Spleen (tissue), 11 donors: Measurements from ENCODE around the gene MCRIP1. TPM values are rescaled to one million over a fixed set of nuclear protein-coding genes. Genes with fewer than 3 reads are reported as not detected.

ENCODE experiments used
- DNase-seq: peaks from one replicate; pipeline ENCODE4 v3.0.0-alpha.2; 2020
- H3K27ac ChIP-seq, 8 donors: fragments of 200-600 bp; sonication (generic) in 7 of 8; 1 replicate in 4 of 8; 2 replicates in 4 of 8; pipeline versions ENCODE4 v1.5.0 to v1.8.0; 2016 to 2021; ENCODE audit warnings: inconsistent platforms in 4 of 8, mild to moderate bottlenecking in 4 of 8, moderate library complexity in 1 of 8
- H3K27me3 ChIP-seq, 7 donors: fragments of 200-600 bp; sonication (generic) in 6 of 7; replicated peaks in 1 of 7; 1 replicate in 4 of 7; 2 replicates in 3 of 7; pipeline versions ENCODE4 v1.5.0 to v1.8.0; 2016 to 2021; ENCODE audit warnings: inconsistent platforms in 3 of 7, mild to moderate bottlenecking in 1 of 7
- H3K36me3 ChIP-seq, 6 donors: fragments of 200-600 bp; sonication (generic) in 5 of 6; 1 replicate in 4 of 6; 2 replicates in 2 of 6; pipeline versions ENCODE4 v1.5.0 to v1.8.0; 2016 to 2021; ENCODE audit warnings: inconsistent platforms in 2 of 6
- H3K4me1 ChIP-seq, 6 donors: fragments of 200-600 bp; sonication (generic) in 5 of 6; 1 replicate in 3 of 6; 2 replicates in 3 of 6; pipeline versions ENCODE4 v1.5.0 to v1.8.0; 2016 to 2021; ENCODE audit warnings: inconsistent platforms in 3 of 6
- H3K4me3 ChIP-seq, 8 donors: fragments of 200-600 bp; sonication (generic) in 7 of 8; 1 replicate in 4 of 8; 2 replicates in 4 of 8; pipeline versions ENCODE4 v1.5.0 to v1.8.0; 2016 to 2021; ENCODE audit warnings: inconsistent platforms in 4 of 8, mild to moderate bottlenecking in 4 of 8, moderate library complexity in 2 of 8
- H3K9me3 ChIP-seq, 8 donors: fragments of 200-600 bp; sonication (generic) in 7 of 8; 1 replicate in 4 of 8; 2 replicates in 4 of 8; pipeline versions ENCODE4 v1.5.0 to v1.8.0; 2016 to 2021; ENCODE audit warnings: inconsistent platforms in 4 of 8
- CTCF ChIP-seq, 11 experiments: fragments of 200-600 bp in 7 of 11; fragments of 450-650 bp in 4 of 11; sonication (generic) in 4 of 11; IDR thresholded peaks in 8 of 11; conservative IDR thresholded peaks in 3 of 11; 1 replicate in 7 of 11; 2 replicates in 4 of 11; pipeline versions ENCODE4 v1.4.0 to v1.8.0; 2016 to 2021; ENCODE audit warnings: antibody characterized with exemption in 11 of 11, inconsistent platforms in 4 of 11, mild to moderate bottlenecking in 1 of 11
- POLR2A ChIP-seq, 3 donors: fragments of 450-650 bp; IDR thresholded peaks; one replicate each; pipeline ENCODE4 v1.5.1; 2017; ENCODE audit warnings: antibody characterized with exemption in 3 of 3, mild to moderate bottlenecking in 1 of 3
- POLR2AphosphoS5 ChIP-seq, 3 donors: sonication (generic); formaldehyde crosslinking; IDR thresholded peaks; one replicate each; pipeline ENCODE4 v1.5.1; 2017; ENCODE audit warnings: antibody characterized with exemption in 3 of 3
- WGBS, 5 donors: extraction: QIAGEN DNeasy Blood & Tissue Kit in 3 of 5; methylation state at CpG; one replicate each; pipeline versions ENCODE4 v1.1.5 to v1.1.7; 2013 to 2018; 5-methylcytosine and 5-hydroxymethylcytosine counted together
- intact Hi-C: fragments of 100-400 bp; cut with DNase I; formaldehyde crosslinking; loops from one replicate; pipeline ENCODE4 v1.15.0; 2023; ENCODE audit warnings: low total_unique reads
- polyA plus RNA-seq, 3 donors: library from polyadenylated mRNA; stranded (reverse); fragments of 200-250 nt; gene quantifications; one replicate each; pipeline ENCODE4 v1.2.1, GENCODE V29; 2013
- total RNA-seq, 7 donors: library from RNA; depleted of rRNA in 3 of 7; stranded (reverse); fragments of >200 nt in 3 of 7; fragmentation: NEBNext Ultra II Directional in 4 of 7; extraction: Animal tissue kit (Norgen Biotek cat#: 25700) in 4 of 7; gene quantifications; one replicate each; pipeline versions ENCODE4 v1.1.0 to v1.2.1, GENCODE V29; 2016 to 2021
- donor health status: healthy with polysubstance abuse.
- donor health status: DM: no; HTN: no; CAD: no; lungs with moderate emphysema.
- donor health status: DM: no; HTN: no; CAD: no.
- donor health status: Bipolar disorder and iron deficiency.
- donor health status: healthy.
- donor health status: DM: no; HTN: no; CAD: no.
- donor health status: DM: yes; HTN: yes; CAD: no.

The MCRIP1 gene
- total and polyA plus RNA-seq, 10 donors = 47.5 to 182 (median 64.6) TPM

DNA sequence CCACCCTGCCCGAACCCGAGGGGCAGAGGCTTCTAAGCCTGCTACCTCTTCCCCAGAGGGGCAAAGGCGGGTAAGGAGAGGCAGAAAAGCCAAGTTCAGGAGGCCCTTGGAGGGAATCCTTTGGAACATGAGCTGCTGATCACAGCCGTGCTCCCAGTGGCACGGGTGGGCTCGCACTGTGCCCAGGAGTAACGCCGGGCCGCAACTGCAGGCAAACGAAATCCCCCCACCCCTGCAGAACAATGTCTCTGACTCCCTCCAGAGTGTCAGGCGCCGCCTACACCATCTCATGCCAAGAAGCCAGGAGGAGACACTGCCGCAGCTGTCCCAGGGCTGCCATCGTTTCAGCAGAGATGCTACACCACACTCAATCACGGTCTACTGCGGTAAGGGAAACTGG is 18.3 kb upstream of the MCRIP1 start:
- H3K36me3 ChIP-seq = peaks cover 3 to 100% (median 93%) of the 10 kb centered on the region in 6 donors
- no peak for DNase-seq
- H3K4me1 ChIP-seq = peaks cover 2 to 55% (median 32%) of the 10 kb centered on the region in 6 donors
- 93 to 98% (median 94%) methylated on average over 5 to 16 of the region's 16 CpGs for WGBS, 5 donors
- H3K27me3 ChIP-seq = no peaks in the 10 kb centered on the region
- H3K4me3 ChIP-seq = no peak overlapping the region
- TF ChIP-seq CTCF (IDR thresholded peaks at IDR 0.05 in 8 of 11, conservative IDR thresholded peaks at IDR 0.05 in 3 of 11) (no peak), POLR2A (IDR thresholded peaks at IDR 0.05) (no peak), POLR2AphosphoS5 (IDR thresholded peaks at IDR 0.05) (peak in 1 of 3 donors; percentile 13)
- peak overlapping the region in 6 of 8 donors; percentile 0 to 68 (median 62) for H3K27ac ChIP-seq
- intact Hi-C loops = no loop called here
- H3K9me3 ChIP-seq = no peaks in the 10 kb centered on the region

GRCh38 chr17:81849457-81849856 is 16.4 kb upstream of the MCRIP1 start:
- Histone ChIP-seq H3K4me3 (no peak overlapping the region), H3K27ac (no peak overlapping the region), H3K4me1 (peaks cover 0 to 47% (median 18%) of the 10 kb centered on the region in 6 donors), H3K27me3 (no peaks in the 10 kb centered on the region), H3K9me3 (no peaks in the 10 kb centered on the region), H3K36me3 (peaks cover 3 to 100% (median 96%) of the 10 kb centered on the region in 6 donors)
- WGBS, 5 donors = 89 to 96% (median 93%) methylated on average over 12 of the region's 12 CpGs
- TF ChIP-seq POLR2AphosphoS5 (IDR thresholded peaks at IDR 0.05) = peak in 1 of 3 donors; percentile 56
- no peak for TF ChIP-seq CTCF (IDR thresholded peaks at IDR 0.05 in 8 of 11, conservative IDR thresholded peaks at IDR 0.05 in 3 of 11)
- DNase-seq = no peak
- intact Hi-C loops = no loop called here

GRCh38 chr17:81846743-81847689 is 13.9 kb upstream of the MCRIP1 start:
- Histone ChIP-seq H3K4me1 (peaks cover 0 to 47% (median 23%) of the 10 kb centered on the region in 6 donors), H3K9me3 (no peaks in the 10 kb centered on the region), H3K4me3 (no peak overlapping the region), H3K36me3 (peaks cover 0 to 100% (median 92%) of the 10 kb centered on the region in 6 donors), H3K27ac (no peak overlapping the region), H3K27me3 (no peaks in the 10 kb centered on the region)
- peak in 2 of 3 donors; percentile 29 to 50 for TF ChIP-seq POLR2AphosphoS5 (IDR thresholded peaks at IDR 0.05)
- no peak for TF ChIP-seq POLR2A (IDR thresholded peaks at IDR 0.05)
- DNase-seq = peak; percentile 67
- intact Hi-C loops = no loop called here
- 85 to 91% (median 89%) methylated on average over 19 to 24 of the region's 24 CpGs for WGBS, 5 donors

DNA sequence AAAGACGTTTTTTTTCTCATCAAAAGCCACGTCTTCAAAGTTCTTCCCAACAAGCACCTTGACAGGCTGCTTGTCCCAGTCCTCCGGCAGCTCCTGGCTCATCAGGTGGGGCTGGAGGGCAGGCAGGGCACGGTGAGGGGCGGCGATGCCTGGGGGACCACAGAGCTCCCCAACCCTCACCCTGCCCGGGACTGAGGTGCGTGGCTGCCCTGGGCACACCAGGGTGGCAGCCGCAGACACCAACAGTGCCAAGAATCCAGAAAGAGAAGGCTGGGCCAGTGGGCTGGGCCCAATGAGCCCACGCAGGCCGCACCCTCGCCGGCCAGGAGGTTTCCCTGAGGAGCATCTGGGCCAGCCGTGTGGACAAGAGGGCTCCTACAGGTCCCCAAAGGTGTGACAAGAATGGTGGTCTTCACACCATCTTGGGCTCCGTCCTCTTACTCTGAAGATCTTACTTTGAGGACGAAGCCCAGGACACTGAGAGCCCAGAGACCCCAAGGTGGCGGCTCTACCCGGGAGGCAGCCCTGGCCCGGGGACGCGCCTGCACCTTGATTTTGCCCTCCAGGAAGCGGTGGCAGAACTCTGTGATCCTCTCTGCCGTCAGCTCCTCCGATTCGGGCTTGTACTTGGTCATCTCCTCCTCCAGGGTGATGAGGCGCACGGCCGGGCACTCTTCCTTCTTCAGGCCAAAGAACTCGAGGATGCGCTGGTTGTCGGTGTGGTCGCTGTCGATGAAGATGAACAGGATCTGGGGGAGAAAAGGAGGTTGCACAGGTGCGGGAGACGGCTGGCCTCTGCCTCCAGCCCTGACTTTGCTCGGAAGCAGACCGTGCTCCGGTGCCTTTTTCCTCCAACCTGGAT is 13.0 kb upstream of the MCRIP1 start:
- Histone ChIP-seq H3K9me3 (no peaks in the 10 kb centered on the region), H3K27me3 (no peaks in the 10 kb centered on the region), H3K36me3 (peaks cover 0 to 94% (median 83%) of the 10 kb centered on the region in 6 donors), H3K27ac (peak overlapping the region in 2 of 8 donors; percentile 1 to 4), H3K4me3 (no peak overlapping the region), H3K4me1 (peaks cover 0 to 47% (median 24%) of the 10 kb centered on the region in 6 donors)
- no peak for TF ChIP-seq CTCF (IDR thresholded peaks at IDR 0.05 in 8 of 11, conservative IDR thresholded peaks at IDR 0.05 in 3 of 11)
- TF ChIP-seq POLR2AphosphoS5 (IDR thresholded peaks at IDR 0.05) = peak in 2 of 3 donors; percentile 27 to 55
- TF ChIP-seq POLR2A (IDR thresholded peaks at IDR 0.05) = no peak
- intact Hi-C loops = no loop called here
- DNase-seq = peak; percentile 62
- 93 to 95% (median 94%) methylated on average over 31 to 38 of the region's 38 CpGs for WGBS, 5 donors
